Kidney (tissue), 14 donors: ENCODE measurements around the gene PEX26. TPM values are rescaled to one million over a fixed set of nuclear protein-coding genes. Genes with fewer than 3 reads are reported as not detected.

Experiments used
- DNase-seq, 5 donors: peaks; one replicate each; pipeline ENCODE4 v3.0.0-alpha.2; 2013 to 2020
- FAIRE-seq: peaks from 2 replicates; lab custom pipeline; 2012; peaks lifted over from hg19 to GRCh38; lab: Jason Lieb, UNC
- H3K27ac ChIP-seq, 2 donors: one replicate each; pipeline ENCODE4 v1.7.0; 2013; ENCODE audit warnings: low read depth in 2 of 2, low read length in 2 of 2, inconsistent platforms in 1 of 2
- H3K27me3 ChIP-seq: one replicate; pipeline ENCODE4 v1.7.1; 2013; ENCODE audit warnings: low read length, inconsistent platforms; ENCODE audit not compliant: control insufficient read depth, insufficient read depth
- H3K36me3 ChIP-seq, 3 donors: one replicate each; pipeline versions ENCODE4 v1.7.0 to v1.7.1; 2013; ENCODE audit warnings: low read length in 3 of 3, control low read depth in 1 of 3, inconsistent platforms in 1 of 3; ENCODE audit not compliant: insufficient read depth in 3 of 3, control insufficient read depth in 2 of 3
- H3K4me1 ChIP-seq, 3 donors: one replicate each; pipeline versions ENCODE4 v1.7.0 to v1.7.1; 2013; ENCODE audit warnings: low read length in 3 of 3, inconsistent platforms in 1 of 3, low read depth in 1 of 3; ENCODE audit not compliant: control insufficient read depth in 2 of 3, insufficient read depth in 2 of 3
- H3K4me3 ChIP-seq, 3 donors: one replicate each; pipeline versions ENCODE4 v1.7.0 to v1.8.1; 2013; ENCODE audit warnings: low read length in 3 of 3, control low read depth in 1 of 3, inconsistent platforms in 1 of 3
- H3K9ac ChIP-seq, 3 donors: one replicate each; pipeline versions ENCODE4 v1.7.0 to v1.7.1; 2013; ENCODE audit warnings: low read length in 3 of 3, control low read depth in 1 of 3, inconsistent platforms in 1 of 3
- H3K9me3 ChIP-seq, 3 donors: one replicate each; pipeline versions ENCODE4 v1.7.0 to v1.7.1; 2013; ENCODE audit warnings: low read length in 3 of 3, control low read depth in 1 of 3, inconsistent platforms in 1 of 3; ENCODE audit not compliant: control insufficient read depth in 2 of 3, insufficient read depth in 1 of 3
- CTCF ChIP-seq: IDR thresholded peaks from 3 replicates; pipeline ENCODE4 v1.5.1; 2012; ENCODE audit warnings: mild to moderate bottlenecking, moderate library complexity, borderline replicate concordance; ENCODE audit not compliant: insufficient read depth; ENCODE audit errors: extremely low read depth
- intact Hi-C: fragments of 100-400 bp; cut with DNase I; formaldehyde crosslinking; loops from one replicate; pipeline ENCODE4 v1.11.1; 2022
- polyA plus RNA-seq: library from polyadenylated mRNA; stranded (reverse); fragments of 350-450 nt; fragmentation: Illumina TruSeq; extraction: RNeasy Lipid Tissue Mini Kit (QIAGEN cat#74804); gene quantifications from one replicate; pipeline ENCODE4 v1.2.3, GENCODE V29; 2014; ENCODE audit warnings: low read depth, low replicate concordance; ENCODE audit not compliant: insufficient read depth
- total RNA-seq: library from RNA; stranded (reverse); fragmentation: NEBNext Ultra II Directional; extraction: Animal tissue kit (Norgen Biotek cat#: 25700); gene quantifications from one replicate; pipeline ENCODE4 v1.2.1, GENCODE V29; 2021
- donor health status: control.
- donor health status: control.
- donor health status: control.
- donor health status: control.
- donor health status: control.
- donor health status: DM: yes; HTN: yes; CAD: no.
- donor health status: Normal renal cell carcinoma (clear cell type).

The PEX26 gene
- total and polyA plus RNA-seq, 2 donors from 2014 or later: 18.1 to 45.2 TPM

- Histone ChIP-seq H3K36me3 (no peaks in the 10 kb centered on the region), H3K4me3 (no peak overlapping the region), H3K9ac (no peak overlapping the region), H3K27ac (no peak overlapping the region), H3K9me3 (no peaks in the 10 kb centered on the region), H3K27me3 (no peaks in the 10 kb centered on the region), H3K4me1 (peaks cover 0 to 2% (median 0%) of the 10 kb centered on the region in 3 donors)
- no peak for TF ChIP-seq CTCF
- FAIRE-seq (no peak), DNase-seq (no peak)
- intact Hi-C loops: no loop called here
Measured at GRCh38 chr22:18144105-18144504, 66.3 kb downstream of the PEX26 start.

- DNase-seq (peak in 2 of 5 donors; percentile 16 to 19), FAIRE-seq (no peak)
- TF ChIP-seq CTCF: no peak
- H3K27me3 ChIP-seq: no peaks in the 10 kb centered on the region
- no peak overlapping the region for H3K4me3 ChIP-seq
- H3K9me3 ChIP-seq: no peaks in the 10 kb centered on the region
- no peak overlapping the region for H3K27ac ChIP-seq
- intact Hi-C loops: no loop called here
- no peaks in the 10 kb centered on the region for H3K36me3 ChIP-seq
- H3K4me1 ChIP-seq: peaks cover 0 to 2% (median 0%) of the 10 kb centered on the region in 3 donors
- no peak overlapping the region for H3K9ac ChIP-seq
Measured at GRCh38 chr22:18145676-18146388, 68.0 kb downstream of the PEX26 start.

- FAIRE-seq (no peak), DNase-seq (no peak)
- Histone ChIP-seq H3K27me3 (no peaks in the 10 kb centered on the region), H3K4me3 (no peak overlapping the region), H3K4me1 (peaks cover 0 to 2% (median 0%) of the 10 kb centered on the region in 3 donors), H3K9ac (no peak overlapping the region), H3K36me3 (no peaks in the 10 kb centered on the region), H3K27ac (no peak overlapping the region), H3K9me3 (no peaks in the 10 kb centered on the region)
- TF ChIP-seq CTCF: no peak
- intact Hi-C loops: no loop called here
Measured at GRCh38 chr22:18146389-18146753, 68.6 kb downstream of the PEX26 start.
